K562 (cell line): ENCODE data around the gene RET. TPM values are rescaled to one million over a fixed set of nuclear protein-coding genes. Genes with fewer than 3 reads are reported as not detected.

Experiments used
- ATAC-seq: fragments of 200-7000 bp; cut with Tn5 transposase; 3 replicates; pipeline ENCODE4 v1.9.1; 2020; ENCODE audit warnings: moderate library complexity
- BruUV-seq: library from RNA; stranded (reverse); fragments of 400-500 nt; replicated peaks from 2 replicates; lab custom pipeline; 2021; lab: Mats Ljungman, UMichigan
- CTCF ChIA-PET: fragments of 300-600 bp; formaldehyde crosslinking; extraction: SDS; loops from one replicate; lab custom pipeline; 2021; ENCODE audit warnings: low intra/inter-chr PET ratio; lab: Yijun Ruan, JAX
- POLR2A ChIA-PET: fragments of 300-600, 350-650 bp; sonication (Branson Sonifier 250); formaldehyde crosslinking; extraction: SDS; loops from one replicate; lab custom pipeline; 2021; ENCODE audit warnings: antibody characterized with exemption, inconsistent platforms; lab: Yijun Ruan, JAX
- DNase-seq, 4 experiments: peaks; one replicate each; pipeline versions ENCODE4 v3.0.0 to v3.0.0-alpha.2; 2011 to 2018; ENCODE audit warnings: low spot score in 3 of 4, mixed read lengths in 3 of 4; ENCODE audit errors: extremely low read depth in 1 of 4
- FAIRE-seq: peaks from 2 replicates; lab custom pipeline; 2011; peaks lifted over from hg19 to GRCh38; lab: Jason Lieb, UNC
- H2AFZ ChIP-seq: 2 replicates; pipeline ENCODE4 v1.6.0; 2011; ENCODE audit warnings: low read depth, low read length, control low read depth, inconsistent platforms
- H3K27ac ChIP-seq: fragments of 200-600 bp; 3 replicates; pipeline ENCODE4 v1.8.0; 2011; ENCODE audit warnings: low read depth, mild to moderate bottlenecking, control low read depth, inconsistent platforms, low read length, moderate library complexity, mixed read lengths; ENCODE audit errors: extremely low read depth
- H3K27me3 ChIP-seq, 2 experiments: fragments of 300-600 bp in 1 of 2; 2 replicates in 1 of 2; 3 replicates in 1 of 2; pipeline versions ENCODE4 v1.6.0 to v1.8.0; 2011; ENCODE audit warnings: inconsistent platforms in 2 of 2, low read length in 2 of 2, mild to moderate bottlenecking in 1 of 2, mixed read lengths in 1 of 2, moderate library complexity in 1 of 2; ENCODE audit not compliant: control insufficient read depth in 2 of 2, insufficient read depth in 2 of 2
- H3K36me3 ChIP-seq: fragments of 300-600 bp; 3 replicates; pipeline ENCODE4 v1.8.0; 2011; ENCODE audit warnings: mild to moderate bottlenecking, low read length, inconsistent platforms; ENCODE audit not compliant: control insufficient read depth, insufficient read depth
- H3K4me1 ChIP-seq, 2 experiments: fragments of 200-600 bp in 1 of 2; replicated peaks in 1 of 2; 2 replicates in 1 of 2; 3 replicates in 1 of 2; pipeline versions ENCODE4 v1.5.1 to v1.8.0; 2011; ENCODE audit warnings: inconsistent platforms in 2 of 2, low read length in 2 of 2, mild to moderate bottlenecking in 1 of 2, mixed read lengths in 1 of 2, moderate library complexity in 1 of 2; ENCODE audit not compliant: control insufficient read depth in 2 of 2, insufficient read depth in 2 of 2
- H3K4me2 ChIP-seq: 2 replicates; pipeline ENCODE4 v1.6.1; 2011; ENCODE audit warnings: low read length, control low read depth, inconsistent platforms, mixed read lengths; ENCODE audit not compliant: insufficient read depth
- H3K4me3 ChIP-seq: fragments of 200-600 bp; sonication (generic), shearing (Covaris generic); 2 replicates; pipeline ENCODE4 v1.5.1; 2016; ENCODE audit warnings: control low read depth, inconsistent platforms
- H3K79me2 ChIP-seq: fragments of 200-600 bp; 3 replicates; pipeline ENCODE4 v1.8.0; 2011; ENCODE audit warnings: low read length, inconsistent platforms; ENCODE audit not compliant: control insufficient read depth, insufficient read depth
- H3K9ac ChIP-seq, 2 experiments: 2 replicates each; pipeline versions ENCODE4 v1.6.0 to v1.6.1; 2011; ENCODE audit warnings: low read depth in 2 of 2, low read length in 2 of 2, control low read depth in 1 of 2, inconsistent platforms in 1 of 2, mild to moderate bottlenecking in 1 of 2, mixed read lengths in 1 of 2; ENCODE audit not compliant: insufficient read depth in 1 of 2
- H3K9me1 ChIP-seq: one replicate; pipeline ENCODE4 v1.6.0; 2011; ENCODE audit warnings: inconsistent platforms, mild to moderate bottlenecking, low read length, moderate library complexity; ENCODE audit not compliant: control insufficient read depth, insufficient read depth
- H3K9me3 ChIP-seq: replicated peaks from 2 replicates; pipeline ENCODE4 v1.5.1; 2011; ENCODE audit warnings: low read depth, low read length, inconsistent platforms; ENCODE audit not compliant: control insufficient read depth, insufficient read depth
- H4K20me1 ChIP-seq: replicated peaks from 2 replicates; pipeline ENCODE4 v1.6.1; 2011; ENCODE audit warnings: low read length, inconsistent platforms, mixed read lengths; ENCODE audit not compliant: control insufficient read depth, insufficient read depth
- CCAR2 ChIP-seq: fragments of 200-400 bp; formaldehyde crosslinking; IDR thresholded peaks from 2 replicates; pipeline ENCODE4 v1.6.1; 2017; ENCODE audit warnings: mild to moderate bottlenecking, low read depth, low read length
- EGR1 ChIP-seq: fragments of 450-650 bp; conservative IDR thresholded peaks from 2 replicates; pipeline ENCODE4 v1.6.1; 2017; ENCODE audit warnings: mild to moderate bottlenecking
- KDM5B ChIP-seq: fragments of 200-600 bp; sonication (generic); IDR thresholded peaks from 2 replicates; pipeline ENCODE4 v1.6.1; 2012; ENCODE audit warnings: low read depth, mild to moderate bottlenecking, moderate library complexity, low read length, control low read depth, inconsistent platforms; ENCODE audit not compliant: insufficient replicate concordance
- SMC3 ChIP-seq: conservative IDR thresholded peaks from 2 replicates; pipeline ENCODE4 v1.6.1; 2011; ENCODE audit warnings: low read depth, low read length, improper control_type of control experiment; ENCODE audit not compliant: insufficient read depth
- ZFP30 ChIP-seq: fragments of 250-450 bp; sonication (Bioruptor Pico); IDR thresholded peaks from 2 replicates; pipeline ENCODE4 v1.8.0; 2022; ENCODE audit warnings: moderate library complexity, mild to moderate bottlenecking, inconsistent platforms, borderline replicate concordance
- ZNF75A ChIP-seq: fragments of 450-650 bp; formaldehyde crosslinking; IDR thresholded peaks from 2 replicates; pipeline ENCODE4 v1.4.0; 2020; ENCODE audit warnings: mild to moderate bottlenecking
- WGBS: fragments of 100-300 bp; shearing (Covaris generic); methylation state at CpG from one replicate; pipeline ENCODE4 v1.1.6; 2016; ENCODE audit warnings: low coverage, mixed read lengths; ENCODE audit not compliant: insufficient coverage; ENCODE audit errors: missing lambda C conversion rate; 5-methylcytosine and 5-hydroxymethylcytosine counted together
- in situ Hi-C: fragments of 300-500 bp; cut with MboI; formaldehyde crosslinking; loops from 4 replicates; pipeline ENCODE4 v1.15.0; 2018; ENCODE audit warnings: inconsistent platforms, mixed read lengths
- intact Hi-C: fragments of 100-400 bp; cut with micrococcal nuclease; formaldehyde crosslinking; loops from 2 replicates; pipeline ENCODE4 v1.14.2; 2022
- polyA plus RNA-seq, 8 experiments: library from polyadenylated mRNA; depleted of rRNA in 4 of 8; stranded (reverse) in 5 of 8; unstranded in 3 of 8; fragments of >200 nt; fragmentation: Nextera tagmentation in 2 of 8; fragmentation: Illumina TruSeq in 1 of 8; extraction: Ambion mirVana in 2 of 8; extraction: Trizol in 1 of 8; gene quantifications; 2 replicates each; pipeline versions ENCODE4 v1.2.1 to v1.2.3, GENCODE V29; 2011 to 2014; ENCODE audit warnings: inconsistent platforms in 1 of 8, missing spikeins in 1 of 8
- total RNA-seq, 7 experiments: library from RNA; depleted of rRNA in 6 of 7; stranded (reverse); fragments of >200 nt in 6 of 7; fragmentation: Illumina TruSeq in 2 of 7; extraction: Trizol in 2 of 7; gene quantifications; 2 replicates each; pipeline versions ENCODE4 v1.2.1 to v1.2.3, GENCODE V29; 2011 to 2021; ENCODE audit warnings: low replicate concordance in 1 of 7

RET gene
- total and polyA plus RNA-seq, 9 of the 15 experiments (the other 6 are each of a cell fraction or from before 2014, with no cell fraction given), result 0.04 to 0.05 TPM; not detected in 7

GRCh38 chr10:43027331-43027955 lies 49.4 kb upstream of the RET start:
- Histone ChIP-seq H2AFZ (no peak overlapping the region), H3K4me2 (no peak overlapping the region), H3K9me3 (no peaks in the 10 kb centered on the region; the same call in 1 of the 2 replicates), H3K4me1 (peaks cover 0 to 4% of the 10 kb centered on the region in 2 experiments; a peak in 1 of 5 replicates), H3K36me3 (no peaks in the 10 kb centered on the region), H3K79me2 (no peaks in the 10 kb centered on the region), H3K27ac (no peak overlapping the region), H3K27me3 (peaks cover 3 to 24% of the 10 kb centered on the region in 2 experiments; a peak in 3 of 5 replicates), H3K9ac (no peak overlapping the region), H4K20me1 (no peaks in the 10 kb centered on the region; the same call in none of the 2 replicates), H3K9me1 (no peaks in the 10 kb centered on the region), H3K4me3 (no peak overlapping the region)
- POLR2A ChIA-PET, result interaction anchor here (1.2 kb wide), 1 partner anchor 13 kb away, joined by 3 read pairs; no protein-coding TSS in a partner anchor
- CTCF ChIA-PET, result no interaction called here
- no TSS peak for BruUV-seq
- FAIRE-seq (no peak), DNase-seq (no peak), ATAC-seq (no peak)
- in situ Hi-C loops (no loop called here), intact Hi-C loops (no loop called here)
- no peak for TF ChIP-seq SMC3
- TF ChIP-seq CCAR2, result no peak
- no peak for TF ChIP-seq KDM5B
- TF ChIP-seq ZNF75A (CRISPR knock-in tag), result no peak
- TF ChIP-seq EGR1, result no peak
- TF ChIP-seq ZFP30 (CRISPR knock-in tag), result no peak
- 2% methylated on average over 11 of the region's 11 CpGs for WGBS
